Bronchial epithelial cell (primary cell): ENCODE measurements around the gene SOX9. TPM values are rescaled to one million over a fixed set of nuclear protein-coding genes. Genes with fewer than 3 reads are reported as not detected.
"Not testable (repeated sequence)": the region's sequence is repeated elsewhere in the genome, so short reads cannot be mapped to it uniquely, and the experiment has no call there.

Source experiments
- DNase-seq: peaks from one replicate; pipeline ENCODE4 v3.0.0-alpha.2; 2010; ENCODE audit warnings: low read depth
- FAIRE-seq: peaks from 2 replicates; lab custom pipeline; 2011; peaks lifted over from hg19 to GRCh38; lab: Jason Lieb, UNC
- H3K27me3 ChIP-seq: 2 replicates; pipeline ENCODE4 v1.5.1; 2011; ENCODE audit warnings: low read length; ENCODE audit not compliant: control insufficient read depth, insufficient read depth
- H3K36me3 ChIP-seq: 2 replicates; pipeline ENCODE4 v1.5.1; 2011; ENCODE audit warnings: low read length; ENCODE audit not compliant: control insufficient read depth, insufficient read depth
- H3K4me3 ChIP-seq: 2 replicates; pipeline ENCODE4 v1.5.1; 2011; ENCODE audit warnings: mild to moderate bottlenecking, low read depth, low read length, control low read depth
- total RNA-seq: library from RNA; depleted of rRNA; stranded (reverse); fragments of >200 nt; gene quantifications from 2 replicates; pipeline ENCODE4 v1.2.1, GENCODE V29; 2014
- TF ChIP-seq, protein P1 (sequence below): IDR thresholded peaks from 2 replicates; pipeline ENCODE4 v1.5.1; 2011; ENCODE audit warnings: mild to moderate bottlenecking, moderate library complexity, low read length, control low read depth, inconsistent platforms; ENCODE audit not compliant: insufficient read depth, severe bottlenecking

SOX9 gene
- total RNA-seq, 1 donor from 2014 or later = 1.1 TPM

DNA sequence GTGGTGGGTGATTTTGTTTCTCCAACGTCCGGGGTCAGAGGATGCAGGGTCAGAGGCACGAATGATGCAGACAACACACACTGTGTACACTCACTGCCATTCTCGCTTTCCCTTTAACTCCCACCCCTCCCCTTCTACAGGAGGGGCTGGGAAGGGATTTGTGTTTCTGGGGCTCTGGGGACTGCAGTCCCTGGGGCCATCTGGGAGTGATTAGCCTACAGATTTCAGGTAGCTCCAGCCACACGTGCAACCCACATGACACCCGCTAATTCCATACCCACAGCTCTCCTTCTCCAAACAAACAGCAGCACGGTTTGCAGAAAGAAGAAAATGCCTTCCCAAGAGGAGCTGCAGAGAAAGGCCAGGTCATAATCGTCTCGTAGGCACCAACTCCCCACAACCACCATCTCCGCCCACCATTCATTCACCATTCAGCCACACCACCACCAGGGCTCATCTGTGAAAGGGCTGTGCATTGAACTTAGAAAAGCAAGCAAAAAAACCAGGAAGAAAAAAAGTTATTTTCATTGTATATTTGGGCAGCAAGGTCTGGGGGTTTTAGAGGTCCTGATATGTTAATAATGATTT lies 9.4 kb upstream of the SOX9 start:
- Histone ChIP-seq H3K27me3 (no peaks in the 10 kb centered on the region), H3K36me3 (no peaks in the 10 kb centered on the region), H3K4me3 (no peak overlapping the region)
- TF ChIP-seq, protein P1, sequence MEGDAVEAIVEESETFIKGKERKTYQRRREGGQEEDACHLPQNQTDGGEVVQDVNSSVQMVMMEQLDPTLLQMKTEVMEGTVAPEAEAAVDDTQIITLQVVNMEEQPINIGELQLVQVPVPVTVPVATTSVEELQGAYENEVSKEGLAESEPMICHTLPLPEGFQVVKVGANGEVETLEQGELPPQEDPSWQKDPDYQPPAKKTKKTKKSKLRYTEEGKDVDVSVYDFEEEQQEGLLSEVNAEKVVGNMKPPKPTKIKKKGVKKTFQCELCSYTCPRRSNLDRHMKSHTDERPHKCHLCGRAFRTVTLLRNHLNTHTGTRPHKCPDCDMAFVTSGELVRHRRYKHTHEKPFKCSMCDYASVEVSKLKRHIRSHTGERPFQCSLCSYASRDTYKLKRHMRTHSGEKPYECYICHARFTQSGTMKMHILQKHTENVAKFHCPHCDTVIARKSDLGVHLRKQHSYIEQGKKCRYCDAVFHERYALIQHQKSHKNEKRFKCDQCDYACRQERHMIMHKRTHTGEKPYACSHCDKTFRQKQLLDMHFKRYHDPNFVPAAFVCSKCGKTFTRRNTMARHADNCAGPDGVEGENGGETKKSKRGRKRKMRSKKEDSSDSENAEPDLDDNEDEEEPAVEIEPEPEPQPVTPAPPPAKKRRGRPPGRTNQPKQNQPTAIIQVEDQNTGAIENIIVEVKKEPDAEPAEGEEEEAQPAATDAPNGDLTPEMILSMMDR = no peak
- DNase-seq = no peak
- no peak for FAIRE-seq

DNA sequence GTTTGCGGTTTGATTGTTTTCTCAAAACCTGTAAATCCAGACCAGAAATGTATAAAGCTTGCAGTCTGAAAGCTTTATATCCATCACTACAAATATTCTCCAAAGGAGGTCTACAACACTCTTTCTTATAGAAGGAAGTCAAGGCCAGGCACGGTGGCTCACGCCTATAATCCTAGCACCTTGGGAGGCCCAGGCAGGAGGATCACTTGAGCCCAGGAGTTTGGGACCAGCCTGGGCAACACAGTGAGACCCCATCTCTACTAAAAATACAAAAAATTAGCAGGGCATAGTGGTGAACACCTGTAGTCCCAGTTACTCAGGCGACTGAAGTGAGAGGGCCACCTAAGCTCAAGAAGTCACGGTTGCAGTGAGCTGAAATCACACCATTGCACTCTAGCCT lies 8.9 kb upstream of the SOX9 start:
- H3K4me3 ChIP-seq, H3K36me3 ChIP-seq, H3K27me3 ChIP-seq, FAIRE-seq, DNase-seq: not testable (repeated sequence)

DNA sequence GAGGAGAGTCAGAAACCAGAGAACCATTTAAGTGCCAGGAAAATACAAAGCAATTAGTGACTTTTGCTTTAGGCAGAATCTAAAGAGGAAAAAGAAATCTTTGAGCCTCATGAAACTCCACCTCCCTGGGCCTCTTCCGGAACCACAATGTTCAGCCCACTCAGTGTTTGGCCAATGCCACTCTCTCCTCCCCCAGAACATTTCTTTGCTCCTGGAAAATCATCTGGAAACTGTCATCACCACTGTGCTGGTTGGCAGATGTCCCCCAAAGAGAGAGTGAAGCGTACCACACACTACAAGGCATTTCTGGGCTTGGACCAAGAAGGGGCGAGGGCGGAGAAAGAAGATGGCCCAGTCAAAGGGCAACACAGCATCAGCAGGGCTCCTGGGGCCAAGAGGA lies 7.1 kb upstream of the SOX9 start:
- FAIRE-seq (no peak), DNase-seq (no peak)
- no peaks in the 10 kb centered on the region for H3K36me3 ChIP-seq
- H3K4me3 ChIP-seq = no peak overlapping the region
- TF ChIP-seq, protein P1 = no peak
- peaks cover 12% of the 10 kb centered on the region for H3K27me3 ChIP-seq

DNA sequence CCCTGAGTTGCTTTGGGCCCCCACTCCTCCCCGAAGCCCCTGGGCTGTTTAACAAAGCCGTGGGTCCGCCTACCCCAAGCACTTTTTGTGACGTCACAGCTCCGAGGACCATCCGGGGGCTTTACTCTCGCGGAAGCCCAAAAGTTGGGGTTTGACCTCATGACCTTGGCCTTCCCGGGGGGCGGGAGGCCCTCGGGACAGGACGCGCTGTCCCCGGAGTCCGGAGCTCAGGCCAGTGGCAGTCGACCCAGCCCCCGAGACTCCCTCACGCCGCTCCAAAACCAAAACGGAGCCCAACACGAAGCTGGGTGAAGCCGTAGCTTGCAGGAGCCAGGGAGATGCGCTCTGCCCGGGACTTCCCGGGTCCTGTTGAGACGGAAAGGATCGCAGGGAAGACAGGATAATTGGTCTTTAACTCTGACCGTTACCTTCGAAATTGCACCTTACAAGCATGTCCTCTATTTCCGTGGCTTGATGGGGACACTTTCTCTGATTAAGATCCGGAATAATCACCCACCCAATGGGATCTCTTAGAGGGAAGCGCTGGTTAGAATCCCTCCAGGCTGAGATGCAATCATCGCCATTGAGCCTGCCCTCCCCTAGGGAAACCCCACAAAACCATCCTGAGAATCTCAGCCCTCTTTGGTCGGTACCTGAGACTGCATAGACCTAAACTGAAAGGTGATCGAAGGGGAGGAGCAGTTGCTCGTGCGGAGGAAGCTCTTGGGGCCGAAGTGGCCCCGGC lies 4.9 kb upstream of the SOX9 start:
- no peak for FAIRE-seq
- DNase-seq = no peak
- Histone ChIP-seq H3K36me3 (no peaks in the 10 kb centered on the region), H3K4me3 (no peak overlapping the region), H3K27me3 (peaks cover 12% of the 10 kb centered on the region)
- TF ChIP-seq, protein P1 = no peak

DNA sequence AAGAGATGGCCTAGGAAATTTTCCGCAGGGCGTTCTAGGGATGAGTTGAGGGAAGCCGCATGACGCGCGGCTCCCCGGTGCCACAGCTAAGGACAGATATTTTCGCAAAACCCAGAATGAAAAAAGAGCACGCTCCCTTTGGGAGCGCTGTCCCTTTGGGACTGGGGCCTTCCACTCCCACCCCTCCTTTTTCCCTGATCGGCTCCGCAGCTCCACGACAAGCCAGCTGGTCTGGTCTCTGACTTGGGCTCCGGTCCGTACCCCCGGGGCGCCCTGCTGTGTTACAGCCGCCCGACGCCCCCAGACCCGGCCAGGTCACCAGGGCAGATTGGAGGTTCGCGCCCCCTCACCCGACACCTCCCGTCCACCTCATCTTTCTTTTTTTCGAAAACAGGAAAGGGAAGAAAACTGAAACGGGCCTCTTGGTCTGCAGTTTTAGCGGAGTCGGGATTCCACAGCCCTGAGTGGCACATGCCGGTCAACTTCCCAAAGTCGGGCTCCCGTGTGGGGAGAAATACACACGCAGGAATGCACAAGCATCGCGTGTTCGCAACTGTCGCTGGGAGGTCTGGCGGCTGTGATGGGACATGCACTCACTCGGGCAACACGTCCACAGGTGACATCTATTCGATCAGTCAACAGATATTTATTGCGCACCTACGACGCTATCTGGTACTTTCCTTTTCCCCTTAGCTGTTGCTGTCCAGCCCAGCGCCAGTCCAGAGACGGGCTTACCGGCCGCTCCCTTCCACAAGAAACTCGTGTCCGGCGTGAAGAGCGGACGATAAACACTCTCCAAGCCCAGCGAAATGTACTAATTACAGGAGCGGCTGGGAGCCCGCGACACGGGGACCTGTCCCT lies 3.9 kb upstream of the SOX9 start:
- FAIRE-seq = no peak
- TF ChIP-seq, protein P1 = no peak
- DNase-seq = no peak
- peaks cover 12% of the 10 kb centered on the region for H3K27me3 ChIP-seq
- H3K4me3 ChIP-seq = peak overlapping the region; percentile 44
- no peaks in the 10 kb centered on the region for H3K36me3 ChIP-seq
